ENCODE measurements around the gene SEL1L3. TPM values are rescaled to one million over a fixed set of nuclear protein-coding genes. Genes with fewer than 3 reads are reported as not detected.

The SEL1L3 gene
- total RNA-seq, 1 donor from 2014 or later, result 24.9 TPM

DNA sequence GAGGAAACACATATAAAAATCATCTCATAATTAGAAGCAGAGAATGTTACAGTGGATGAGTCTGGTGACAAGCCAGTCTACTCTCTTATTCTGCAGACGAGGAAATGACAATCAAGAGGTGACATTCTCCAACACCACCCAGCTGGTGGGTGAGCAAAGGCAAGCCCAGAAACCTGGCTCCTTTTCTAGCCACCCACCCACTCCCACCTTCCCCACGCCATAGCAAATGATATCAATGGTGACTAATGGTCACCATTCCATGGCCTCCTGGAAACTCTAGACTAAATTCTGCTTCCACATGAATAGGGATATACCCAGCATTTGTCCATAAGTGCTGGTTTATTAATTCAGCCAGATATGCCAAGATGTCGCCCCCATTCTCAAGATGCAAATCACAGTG, 10.7 kb downstream of the SEL1L3 start:
- H3K4me2 ChIP-seq (ENCODE audit: low read length), result no peak overlapping the region
- no peaks in the 10 kb centered on the region for H3K27me3 ChIP-seq (ENCODE audit: insufficient read depth, low read length)
- H3K4me1 ChIP-seq (ENCODE audit: insufficient read depth, low read length), result no peaks in the 10 kb centered on the region
- H3K79me2 ChIP-seq (ENCODE audit: insufficient read depth, low read length), result no peaks in the 10 kb centered on the region
- H3K27ac Mint-ChIP-seq (ENCODE audit: unreplicated experiment), result no peak overlapping the region
- no peak overlapping the region for H2AFZ ChIP-seq (ENCODE audit: low read depth, low read length)
- H4K20me1 ChIP-seq (ENCODE audit: insufficient read depth, low read length), result no peaks in the 10 kb centered on the region
- TF ChIP-seq, protein P1, sequence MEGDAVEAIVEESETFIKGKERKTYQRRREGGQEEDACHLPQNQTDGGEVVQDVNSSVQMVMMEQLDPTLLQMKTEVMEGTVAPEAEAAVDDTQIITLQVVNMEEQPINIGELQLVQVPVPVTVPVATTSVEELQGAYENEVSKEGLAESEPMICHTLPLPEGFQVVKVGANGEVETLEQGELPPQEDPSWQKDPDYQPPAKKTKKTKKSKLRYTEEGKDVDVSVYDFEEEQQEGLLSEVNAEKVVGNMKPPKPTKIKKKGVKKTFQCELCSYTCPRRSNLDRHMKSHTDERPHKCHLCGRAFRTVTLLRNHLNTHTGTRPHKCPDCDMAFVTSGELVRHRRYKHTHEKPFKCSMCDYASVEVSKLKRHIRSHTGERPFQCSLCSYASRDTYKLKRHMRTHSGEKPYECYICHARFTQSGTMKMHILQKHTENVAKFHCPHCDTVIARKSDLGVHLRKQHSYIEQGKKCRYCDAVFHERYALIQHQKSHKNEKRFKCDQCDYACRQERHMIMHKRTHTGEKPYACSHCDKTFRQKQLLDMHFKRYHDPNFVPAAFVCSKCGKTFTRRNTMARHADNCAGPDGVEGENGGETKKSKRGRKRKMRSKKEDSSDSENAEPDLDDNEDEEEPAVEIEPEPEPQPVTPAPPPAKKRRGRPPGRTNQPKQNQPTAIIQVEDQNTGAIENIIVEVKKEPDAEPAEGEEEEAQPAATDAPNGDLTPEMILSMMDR (IDR thresholded peaks at IDR 0.05; ENCODE audit: insufficient read depth, low read depth, low read length), result no peak
- TF ChIP-seq EZH2 (IDR thresholded peaks at IDR 0.05; ENCODE audit: insufficient read depth, low read length), result no peak
- no peak for DNase-seq (ENCODE audit: low read depth)
- no peak for FAIRE-seq
- H3K9me3 Mint-ChIP-seq (ENCODE audit: unreplicated experiment), result peaks cover 6% of the 10 kb centered on the region
- H3K4me3 Mint-ChIP-seq (ENCODE audit: unreplicated experiment), result no peak overlapping the region
- no peak overlapping the region for H3K9ac ChIP-seq (ENCODE audit: low read length)
- no peaks in the 10 kb centered on the region for H3K27me3 Mint-ChIP-seq (ENCODE audit: low read depth, unreplicated experiment)
- H3K27ac ChIP-seq (ENCODE audit: low read depth, low read length), result no peak overlapping the region
- H3K36me3 Mint-ChIP-seq (ENCODE audit: low read depth, unreplicated experiment), result peaks cover 5% of the 10 kb centered on the region
- no peaks in the 10 kb centered on the region for H3K36me3 ChIP-seq (ENCODE audit: insufficient read depth, low read length)
- no peaks in the 10 kb centered on the region for H3K9me3 ChIP-seq (ENCODE audit: insufficient read depth, low read depth, low read length)
- no peak overlapping the region for H3K4me3 ChIP-seq (ENCODE audit: insufficient read depth, low read depth, low read length)
- peaks cover 33% of the 10 kb centered on the region for H3K4me1 Mint-ChIP-seq (ENCODE audit: low read depth, unreplicated experiment)

DNA sequence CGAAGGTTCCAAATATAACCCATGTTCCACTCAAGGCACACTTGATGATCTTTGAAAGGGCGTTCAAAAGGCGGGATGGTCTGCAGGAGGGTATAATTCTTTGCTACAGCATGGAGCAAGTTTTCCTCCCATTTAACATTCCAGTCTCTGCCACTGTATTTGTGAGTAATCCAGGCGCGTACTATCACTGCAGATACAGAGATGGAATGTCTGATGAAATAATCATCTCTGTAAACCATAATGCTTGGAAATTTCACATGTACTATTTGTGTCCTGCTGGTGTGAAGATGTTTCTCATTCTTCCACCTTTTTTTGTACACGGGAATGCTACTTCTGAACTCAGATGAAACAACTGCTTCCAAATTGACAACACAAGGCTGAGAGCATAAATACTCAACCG, 15.5 kb downstream of the SEL1L3 start:
- Mint-ChIP-seq H3K4me1 (ENCODE audit: low read depth, unreplicated experiment) (peaks cover 16% of the 10 kb centered on the region), H3K4me3 (ENCODE audit: unreplicated experiment) (no peak overlapping the region), H3K27ac (ENCODE audit: unreplicated experiment) (peak overlapping the region; percentile 56), H3K36me3 (ENCODE audit: low read depth, unreplicated experiment) (peaks cover 23% of the 10 kb centered on the region), H3K27me3 (ENCODE audit: low read depth, unreplicated experiment) (no peaks in the 10 kb centered on the region), H3K9me3 (ENCODE audit: unreplicated experiment) (peaks cover 6% of the 10 kb centered on the region)
- H3K9me3 ChIP-seq (ENCODE audit: insufficient read depth, low read depth, low read length), result no peaks in the 10 kb centered on the region
- no peaks in the 10 kb centered on the region for H3K79me2 ChIP-seq (ENCODE audit: insufficient read depth, low read length)
- no peaks in the 10 kb centered on the region for H4K20me1 ChIP-seq (ENCODE audit: insufficient read depth, low read length)
- H3K4me2 ChIP-seq (ENCODE audit: low read length), result no peak overlapping the region
- no peak overlapping the region for H3K4me3 ChIP-seq (ENCODE audit: insufficient read depth, low read depth, low read length)
- H2AFZ ChIP-seq (ENCODE audit: low read depth, low read length), result no peak overlapping the region
- no peaks in the 10 kb centered on the region for H3K36me3 ChIP-seq (ENCODE audit: insufficient read depth, low read length)
- TF ChIP-seq, protein P1 (IDR thresholded peaks at IDR 0.05; ENCODE audit: insufficient read depth, low read depth, low read length), result no peak
- TF ChIP-seq EZH2 (IDR thresholded peaks at IDR 0.05; ENCODE audit: insufficient read depth, low read length), result no peak
- no peaks in the 10 kb centered on the region for H3K4me1 ChIP-seq (ENCODE audit: insufficient read depth, low read length)
- FAIRE-seq (no peak), DNase-seq (ENCODE audit: low read depth) (peak; percentile 50)
- H3K27ac ChIP-seq (ENCODE audit: low read depth, low read length), result no peak overlapping the region
- no peaks in the 10 kb centered on the region for H3K27me3 ChIP-seq (ENCODE audit: insufficient read depth, low read length)
- H3K9ac ChIP-seq (ENCODE audit: low read length), result no peak overlapping the region

DNA sequence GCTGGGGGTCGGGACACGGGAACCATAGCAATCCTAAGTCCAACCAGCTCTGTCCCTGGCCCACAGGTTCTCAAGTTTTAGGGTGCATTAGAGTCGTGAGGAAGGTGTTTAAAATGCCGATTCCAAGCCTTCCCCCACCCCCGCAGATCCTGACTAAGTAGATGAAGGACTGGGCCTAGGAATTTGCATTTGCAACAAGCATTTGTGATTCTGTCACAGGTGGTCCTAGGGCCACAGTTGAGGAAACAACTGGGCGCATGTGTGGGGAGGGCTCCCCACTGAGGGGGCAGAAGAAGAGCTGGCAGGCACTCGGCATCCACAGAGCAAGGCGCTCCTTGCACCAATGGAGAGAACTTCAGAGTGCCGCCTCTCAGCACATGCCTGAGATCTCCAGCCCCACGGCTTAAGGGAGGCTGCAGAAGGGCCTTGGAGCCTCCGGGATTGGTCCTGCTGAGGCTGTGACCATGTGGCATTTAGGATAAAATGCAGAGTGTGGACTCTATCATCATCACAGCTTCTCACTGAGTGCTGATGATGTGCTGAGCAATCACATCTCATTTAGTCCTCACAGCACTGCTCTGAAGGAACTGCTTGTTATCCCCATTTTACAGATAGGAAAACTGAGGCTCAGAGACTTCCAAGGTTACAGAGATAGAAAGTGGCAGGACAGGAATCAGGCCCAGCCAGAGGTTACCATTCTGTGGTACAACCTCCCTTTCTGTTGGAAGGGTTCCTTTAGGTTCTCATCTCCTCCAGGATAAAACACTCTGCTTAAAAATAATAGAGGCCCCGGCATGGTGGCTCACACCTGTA, 16.7 kb downstream of the SEL1L3 start:
- H3K4me2 ChIP-seq (ENCODE audit: low read length), result no peak overlapping the region
- H3K4me1 Mint-ChIP-seq (ENCODE audit: low read depth, unreplicated experiment), result peaks cover 9% of the 10 kb centered on the region
- no peak for FAIRE-seq

More for the DNA sequence above, 16.7 kb downstream of the SEL1L3 start:
- Histone ChIP-seq H3K79me2 (ENCODE audit: insufficient read depth, low read length) (no peaks in the 10 kb centered on the region), H3K4me1 (ENCODE audit: insufficient read depth, low read length) (no peaks in the 10 kb centered on the region), H3K9me3 (ENCODE audit: insufficient read depth, low read depth, low read length) (no peaks in the 10 kb centered on the region), H3K36me3 (ENCODE audit: insufficient read depth, low read length) (no peaks in the 10 kb centered on the region), H3K9ac (ENCODE audit: low read length) (no peak overlapping the region), H3K27me3 (ENCODE audit: insufficient read depth, low read length) (no peaks in the 10 kb centered on the region), H3K4me3 (ENCODE audit: insufficient read depth, low read depth, low read length) (no peak overlapping the region), H3K27ac (ENCODE audit: low read depth, low read length) (no peak overlapping the region), H2AFZ (ENCODE audit: low read depth, low read length) (no peak overlapping the region), H4K20me1 (ENCODE audit: insufficient read depth, low read length) (no peaks in the 10 kb centered on the region)
- no peak for DNase-seq (ENCODE audit: low read depth)
- Mint-ChIP-seq H3K27me3 (ENCODE audit: low read depth, unreplicated experiment) (no peaks in the 10 kb centered on the region), H3K36me3 (ENCODE audit: low read depth, unreplicated experiment) (peaks cover 23% of the 10 kb centered on the region), H3K9me3 (ENCODE audit: unreplicated experiment) (peaks cover 3% of the 10 kb centered on the region), H3K4me3 (ENCODE audit: unreplicated experiment) (no peak overlapping the region), H3K27ac (ENCODE audit: unreplicated experiment) (no peak overlapping the region)
- TF ChIP-seq EZH2 (IDR thresholded peaks at IDR 0.05; ENCODE audit: insufficient read depth, low read length), result no peak
- TF ChIP-seq, protein P1 (IDR thresholded peaks at IDR 0.05; ENCODE audit: insufficient read depth, low read depth, low read length), result no peak

All from astrocyte (in vitro differentiated cells and primary cell).